ENCODE results near the gene LRRC7. TPM values are rescaled to one million over a fixed set of nuclear protein-coding genes. Genes with fewer than 3 reads are reported as not detected.

The LRRC7 gene
- total RNA-seq, 1 donor: 1.7 TPM

GRCh38 chr1:69569175-69569541 lies 1.4 kb downstream of the LRRC7 start:
- Histone ChIP-seq H3K9me3 (ENCODE audit: low read depth, low read length) (no peaks in the 10 kb centered on the region), H3K27me3 (ENCODE audit: insufficient read depth, low read length) (peaks cover 53% of the 10 kb centered on the region), H3K4me3 (ENCODE audit: low read length) (no peak overlapping the region), H3K4me1 (ENCODE audit: insufficient read depth, low read length) (no peaks in the 10 kb centered on the region)

- Histone ChIP-seq H3K4me3 (ENCODE audit: low read length) (no peak overlapping the region), H3K27me3 (ENCODE audit: insufficient read depth, low read length) (peaks cover 47% of the 10 kb centered on the region), H3K4me1 (ENCODE audit: insufficient read depth, low read length) (no peaks in the 10 kb centered on the region), H3K9me3 (ENCODE audit: low read depth, low read length) (no peaks in the 10 kb centered on the region)
These were observed 2.0 kb downstream of the LRRC7 start for GRCh38 chr1:69569576-69570328.

GRCh38 chr1:69570356-69570755 lies 2.6 kb downstream of the LRRC7 start:
- H3K4me3 ChIP-seq (ENCODE audit: low read length): no peak overlapping the region

GRCh38 chr1:69572921-69573320 lies 5.2 kb downstream of the LRRC7 start:
- H3K9me3 ChIP-seq (ENCODE audit: low read depth, low read length): no peaks in the 10 kb centered on the region
- peaks cover 26% of the 10 kb centered on the region for H3K27me3 ChIP-seq (ENCODE audit: insufficient read depth, low read length)
- H3K4me1 ChIP-seq (ENCODE audit: insufficient read depth, low read length): no peaks in the 10 kb centered on the region
- no peak overlapping the region for H3K4me3 ChIP-seq (ENCODE audit: low read length)

More at GRCh38 chr1:69570356-69570755, 2.6 kb downstream of the LRRC7 start:
- no peaks in the 10 kb centered on the region for H3K4me1 ChIP-seq (ENCODE audit: insufficient read depth, low read length)
- no peaks in the 10 kb centered on the region for H3K9me3 ChIP-seq (ENCODE audit: low read depth, low read length)
- H3K27me3 ChIP-seq (ENCODE audit: insufficient read depth, low read length): peaks cover 44% of the 10 kb centered on the region

- no peaks in the 10 kb centered on the region for H3K4me1 ChIP-seq (ENCODE audit: insufficient read depth, low read length)
- peaks cover 23% of the 10 kb centered on the region for H3K27me3 ChIP-seq (ENCODE audit: insufficient read depth, low read length)
- no peak overlapping the region for H3K4me3 ChIP-seq (ENCODE audit: low read length)
- H3K9me3 ChIP-seq (ENCODE audit: low read depth, low read length): no peaks in the 10 kb centered on the region
These were observed 6.2 kb downstream of the LRRC7 start for GRCh38 chr1:69573911-69574310.

- no peaks in the 10 kb centered on the region for H3K9me3 ChIP-seq (ENCODE audit: low read depth, low read length)
- no peaks in the 10 kb centered on the region for H3K4me1 ChIP-seq (ENCODE audit: insufficient read depth, low read length)
- H3K27me3 ChIP-seq (ENCODE audit: insufficient read depth, low read length): no peaks in the 10 kb centered on the region
- H3K4me3 ChIP-seq (ENCODE audit: low read length): no peak overlapping the region
These were observed 17.9 kb downstream of the LRRC7 start for GRCh38 chr1:69585666-69586065.

GRCh38 chr1:69587391-69587790 lies 19.7 kb downstream of the LRRC7 start:
- Histone ChIP-seq H3K9me3 (ENCODE audit: low read depth, low read length) (no peaks in the 10 kb centered on the region), H3K4me3 (ENCODE audit: low read length) (no peak overlapping the region), H3K27me3 (ENCODE audit: insufficient read depth, low read length) (no peaks in the 10 kb centered on the region), H3K4me1 (ENCODE audit: insufficient read depth, low read length) (no peaks in the 10 kb centered on the region)

GRCh38 chr1:69589799-69590198 lies 22.1 kb downstream of the LRRC7 start:
- Histone ChIP-seq H3K27me3 (ENCODE audit: insufficient read depth, low read length) (no peaks in the 10 kb centered on the region), H3K4me3 (ENCODE audit: low read length) (no peak overlapping the region), H3K4me1 (ENCODE audit: insufficient read depth, low read length) (no peaks in the 10 kb centered on the region), H3K9me3 (ENCODE audit: low read depth, low read length) (no peaks in the 10 kb centered on the region)

- no peaks in the 10 kb centered on the region for H3K27me3 ChIP-seq (ENCODE audit: insufficient read depth, low read length)
These were observed 24.6 kb downstream of the LRRC7 start for GRCh38 chr1:69592341-69592740.

GRCh38 chr1:69595486-69595885 lies 27.8 kb downstream of the LRRC7 start:
- H3K9me3 ChIP-seq (ENCODE audit: low read depth, low read length): no peaks in the 10 kb centered on the region
- no peak overlapping the region for H3K4me3 ChIP-seq (ENCODE audit: low read length)
- H3K4me1 ChIP-seq (ENCODE audit: insufficient read depth, low read length): no peaks in the 10 kb centered on the region
- no peaks in the 10 kb centered on the region for H3K27me3 ChIP-seq (ENCODE audit: insufficient read depth, low read length)

More at GRCh38 chr1:69592341-69592740, 24.6 kb downstream of the LRRC7 start:
- H3K4me3 ChIP-seq (ENCODE audit: low read length): no peak overlapping the region
- no peaks in the 10 kb centered on the region for H3K9me3 ChIP-seq (ENCODE audit: low read depth, low read length)
- no peaks in the 10 kb centered on the region for H3K4me1 ChIP-seq (ENCODE audit: insufficient read depth, low read length)

- Histone ChIP-seq H3K4me3 (ENCODE audit: low read length) (no peak overlapping the region), H3K27me3 (ENCODE audit: insufficient read depth, low read length) (no peaks in the 10 kb centered on the region), H3K4me1 (ENCODE audit: insufficient read depth, low read length) (no peaks in the 10 kb centered on the region)
These were observed 43.6 kb downstream of the LRRC7 start for GRCh38 chr1:69611316-69611715.

GRCh38 chr1:69613414-69613813 lies 45.7 kb downstream of the LRRC7 start:
- no peaks in the 10 kb centered on the region for H3K27me3 ChIP-seq (ENCODE audit: insufficient read depth, low read length)
- no peak overlapping the region for H3K4me3 ChIP-seq (ENCODE audit: low read length)
- H3K9me3 ChIP-seq (ENCODE audit: low read depth, low read length): no peaks in the 10 kb centered on the region
- no peaks in the 10 kb centered on the region for H3K4me1 ChIP-seq (ENCODE audit: insufficient read depth, low read length)

More at GRCh38 chr1:69611316-69611715, 43.6 kb downstream of the LRRC7 start:
- no peaks in the 10 kb centered on the region for H3K9me3 ChIP-seq (ENCODE audit: low read depth, low read length)

GRCh38 chr1:69638673-69639072 lies 71.0 kb downstream of the LRRC7 start:
- no peaks in the 10 kb centered on the region for H3K4me1 ChIP-seq (ENCODE audit: insufficient read depth, low read length)
- peaks cover 6% of the 10 kb centered on the region for H3K9me3 ChIP-seq (ENCODE audit: low read depth, low read length)
- no peaks in the 10 kb centered on the region for H3K27me3 ChIP-seq (ENCODE audit: insufficient read depth, low read length)
- H3K4me3 ChIP-seq (ENCODE audit: low read length): no peak overlapping the region

- no peaks in the 10 kb centered on the region for H3K27me3 ChIP-seq (ENCODE audit: insufficient read depth, low read length)
- no peak overlapping the region for H3K4me3 ChIP-seq (ENCODE audit: low read length)
- no peaks in the 10 kb centered on the region for H3K4me1 ChIP-seq (ENCODE audit: insufficient read depth, low read length)
- peaks cover 6% of the 10 kb centered on the region for H3K9me3 ChIP-seq (ENCODE audit: low read depth, low read length)
These were observed 71.4 kb downstream of the LRRC7 start for GRCh38 chr1:69639159-69639558.

GRCh38 chr1:69643266-69643665 lies 75.5 kb downstream of the LRRC7 start:
- H3K4me3 ChIP-seq (ENCODE audit: low read length): no peak overlapping the region
- peaks cover 6% of the 10 kb centered on the region for H3K9me3 ChIP-seq (ENCODE audit: low read depth, low read length)
- no peaks in the 10 kb centered on the region for H3K27me3 ChIP-seq (ENCODE audit: insufficient read depth, low read length)
- H3K4me1 ChIP-seq (ENCODE audit: insufficient read depth, low read length): no peaks in the 10 kb centered on the region

GRCh38 chr1:69645477-69645876 lies 77.8 kb downstream of the LRRC7 start:
- Histone ChIP-seq H3K4me3 (ENCODE audit: low read length) (no peak overlapping the region), H3K27me3 (ENCODE audit: insufficient read depth, low read length) (no peaks in the 10 kb centered on the region), H3K4me1 (ENCODE audit: insufficient read depth, low read length) (no peaks in the 10 kb centered on the region), H3K9me3 (ENCODE audit: low read depth, low read length) (peaks cover 6% of the 10 kb centered on the region)

Data from mononuclear cell (primary cell).